K562 (cell line): ENCODE results near the gene VRK3. TPM values are rescaled to one million over a fixed set of nuclear protein-coding genes. Genes with fewer than 3 reads are reported as not detected.

ENCODE experiments used
- ATF4 ChIP-seq: fragments of 450-650 bp; formaldehyde crosslinking; IDR thresholded peaks from 2 replicates; pipeline ENCODE4 v1.4.0; 2022; ENCODE audit warnings: mild to moderate bottlenecking, moderate library complexity
- ESRRA ChIP-seq: fragments of 450-650 bp; IDR thresholded peaks from 2 replicates; pipeline ENCODE4 v1.6.1; 2014; ENCODE audit warnings: low read depth, mild to moderate bottlenecking, moderate library complexity, borderline replicate concordance
- ETV5 ChIP-seq: sonication (generic); formaldehyde crosslinking; IDR thresholded peaks from 2 replicates; pipeline ENCODE4 v1.4.0; 2020; ENCODE audit warnings: low read depth, mild to moderate bottlenecking, missing genetic modification reagents
- FIP1L1 ChIP-seq: fragments of 200-400 bp; formaldehyde crosslinking; IDR thresholded peaks from 2 replicates; pipeline ENCODE4 v1.6.1; 2018; ENCODE audit warnings: mild to moderate bottlenecking, low read depth, low read length; ENCODE audit not compliant: poor library complexity, severe bottlenecking
- HDAC3 ChIP-seq: fragments of 450-650 bp; IDR thresholded peaks from 2 replicates; pipeline ENCODE4 v1.6.1; 2018; ENCODE audit warnings: borderline replicate concordance, mild to moderate bottlenecking, moderate library complexity; ENCODE audit not compliant: partially characterized antibody
- HDGF ChIP-seq: fragments of 450-650 bp; IDR thresholded peaks from 2 replicates; pipeline ENCODE4 v1.6.1; 2016
- HEY1 ChIP-seq: fragments of 250-450 bp; sonication (Bioruptor Pico); IDR thresholded peaks from 2 replicates; pipeline ENCODE4 v1.5.0; 2020; ENCODE audit warnings: mild to moderate bottlenecking, moderate library complexity, borderline replicate concordance
- KLF13 ChIP-seq: fragments of 450-650 bp; IDR thresholded peaks from 2 replicates; pipeline ENCODE4 v1.6.1; 2016; ENCODE audit warnings: missing genetic modification characterization, low read depth, mild to moderate bottlenecking, missing compliant biosample characterization, moderate library complexity, borderline replicate concordance
- LEF1 ChIP-seq: fragments of 450-650 bp; IDR thresholded peaks from 2 replicates; pipeline ENCODE4 v1.6.1; 2016; ENCODE audit warnings: mild to moderate bottlenecking
- MAFG ChIP-seq: fragments of 450-650 bp; conservative IDR thresholded peaks from 2 replicates; pipeline ENCODE4 v1.6.1; 2016; ENCODE audit warnings: missing genetic modification characterization, missing compliant biosample characterization
- MNT ChIP-seq, 2 experiments: fragments of 450-650 bp; conservative IDR thresholded peaks; 2 replicates each; pipeline ENCODE4 v1.6.1; 2017; ENCODE audit warnings: mild to moderate bottlenecking in 2 of 2, moderate library complexity in 2 of 2
- NUFIP1 ChIP-seq: fragments of 450-650 bp; IDR thresholded peaks from 2 replicates; pipeline ENCODE4 v1.6.1; 2018; ENCODE audit not compliant: partially characterized antibody
- POLR2H ChIP-seq: IDR thresholded peaks from 2 replicates; pipeline ENCODE4 v1.6.1; 2016; ENCODE audit warnings: missing genetic modification characterization, low read depth, mild to moderate bottlenecking, control low read depth, missing compliant biosample characterization, moderate library complexity
- SAFB2 ChIP-seq: fragments of 200-400 bp; formaldehyde crosslinking; IDR thresholded peaks from 2 replicates; pipeline ENCODE4 v1.6.1; 2018; ENCODE audit warnings: borderline replicate concordance, low read length, low read depth, moderate library complexity; ENCODE audit not compliant: severe bottlenecking
- SIRT6 ChIP-seq: IDR thresholded peaks from one replicate; pipeline ENCODE4 v1.6.1; 2012; ENCODE audit warnings: low read depth, mild to moderate bottlenecking, control low read depth, inconsistent platforms, low read length, moderate library complexity
- SMARCA5 ChIP-seq: fragments of 450-650 bp; IDR thresholded peaks from 2 replicates; pipeline ENCODE4 v1.6.1; 2016
- ZBTB9 ChIP-seq: fragments of 450-650 bp; formaldehyde crosslinking; IDR thresholded peaks from 2 replicates; pipeline ENCODE4 v1.4.0; 2020; ENCODE audit warnings: mild to moderate bottlenecking, moderate library complexity
- ZNF140 ChIP-seq: fragments of 250-450 bp; sonication (Bioruptor Pico); IDR thresholded peaks from 2 replicates; pipeline ENCODE4 v1.8.0; 2021; ENCODE audit warnings: moderate library complexity, mild to moderate bottlenecking, inconsistent platforms
- ZNF3 ChIP-seq: fragments of 250-450 bp; sonication (Bioruptor Pico); IDR thresholded peaks from 2 replicates; pipeline ENCODE4 v1.5.0; 2021; ENCODE audit warnings: mild to moderate bottlenecking, moderate library complexity
- ZNF512 ChIP-seq: IDR thresholded peaks from 2 replicates; pipeline ENCODE4 v1.6.1; 2016; ENCODE audit warnings: missing genetic modification characterization, missing compliant biosample characterization
- ZNF655 ChIP-seq: fragments of 250-450 bp; sonication (Bioruptor Pico); IDR thresholded peaks from 2 replicates; pipeline ENCODE4 v1.5.0; 2021
- polyA plus RNA-seq, 8 experiments: library from polyadenylated mRNA; depleted of rRNA in 4 of 8; stranded (reverse) in 5 of 8; unstranded in 3 of 8; fragments of >200 nt; fragmentation: Nextera tagmentation in 2 of 8; fragmentation: Illumina TruSeq in 1 of 8; extraction: Ambion mirVana in 2 of 8; extraction: Trizol in 1 of 8; gene quantifications; 2 replicates each; pipeline versions ENCODE4 v1.2.1 to v1.2.3, GENCODE V29; 2011 to 2014; ENCODE audit warnings: inconsistent platforms in 1 of 8, missing spikeins in 1 of 8
- total RNA-seq, 7 experiments: library from RNA; depleted of rRNA in 6 of 7; stranded (reverse); fragments of >200 nt in 6 of 7; fragmentation: Illumina TruSeq in 2 of 7; extraction: Trizol in 2 of 7; gene quantifications; 2 replicates each; pipeline versions ENCODE4 v1.2.1 to v1.2.3, GENCODE V29; 2011 to 2021; ENCODE audit warnings: low replicate concordance in 1 of 7

Gene VRK3
- total and polyA plus RNA-seq, 9 of the 15 experiments (the other 6 are each of a cell fraction or from before 2014, with no cell fraction given) = 25.6 to 94.3 (median 42.9) TPM

- TF ChIP-seq SAFB2 (no peak), ETV5 (CRISPR knock-in tag) (no peak), MAFG (tag) (no peak), ESRRA (0 out of 2 replicates have a peak, but pooled peaks have one; percentile 34), HEY1 (CRISPR knock-in tag) (no peak), HDAC3 (no peak), ATF4 (CRISPR knock-in tag) (no peak), KLF13 (tag) (no peak), ZBTB9 (CRISPR knock-in tag) (peak; percentile 77; the same call in 1 of the 2 replicates), HDGF (no peak), MNT (conservative IDR thresholded peaks at IDR 0.05) (no peak; a peak in 1 of 4 replicates), POLR2H (tag) (peak; percentile 31; the same call in 1 of the 2 replicates), FIP1L1 (peak; percentile 74), LEF1 (no peak; the same call in 1 of the 2 replicates), ZNF512 (no peak), ZNF3 (CRISPR knock-in tag) (no peak), ZNF140 (no peak), SMARCA5 (no peak), SIRT6 (no peak), NUFIP1 (no peak), ZNF655 (CRISPR knock-in tag) (no peak)
These were observed at the start of gene VRK3 (continued) for GRCh38 chr19:50025022-50025793.
